DND-41 (cell line): ENCODE data around the gene SORBS1.

Experiments
- EZH2 ChIP-seq: IDR thresholded peaks from 3 replicates; pipeline ENCODE4 v1.6.1; 2012; ENCODE audit warnings: borderline replicate concordance, low read depth, mild to moderate bottlenecking, moderate library complexity, low read length, inconsistent platforms; ENCODE audit not compliant: severe bottlenecking
- TF ChIP-seq, protein P1 (sequence below): IDR thresholded peaks from 2 replicates; pipeline ENCODE4 v1.5.1; 2012; ENCODE audit warnings: borderline replicate concordance, low read length, moderate library complexity, mild to moderate bottlenecking; ENCODE audit not compliant: poor library complexity, severe bottlenecking; ENCODE audit errors: extremely low read depth

DNA sequence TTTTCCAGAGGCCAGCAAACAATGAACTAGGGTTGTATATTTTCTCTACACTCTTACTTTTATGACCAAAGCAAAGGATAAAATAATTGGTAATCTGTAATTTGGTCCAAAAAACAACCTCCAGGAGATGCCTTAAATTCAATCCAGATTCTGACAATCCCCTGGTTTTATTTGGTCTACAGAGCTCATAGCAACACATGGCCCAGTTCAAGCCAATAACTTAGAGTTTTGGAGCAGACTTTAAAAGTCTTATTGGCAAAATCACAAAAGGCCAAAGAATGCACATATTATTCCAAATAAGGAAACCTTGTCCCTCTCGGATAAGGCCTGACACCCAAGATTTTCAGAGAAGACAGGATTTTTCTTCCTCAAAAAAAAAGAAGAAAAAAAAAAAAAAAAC, 51.9 kb downstream of the SORBS1 start:
- TF ChIP-seq, protein P1, sequence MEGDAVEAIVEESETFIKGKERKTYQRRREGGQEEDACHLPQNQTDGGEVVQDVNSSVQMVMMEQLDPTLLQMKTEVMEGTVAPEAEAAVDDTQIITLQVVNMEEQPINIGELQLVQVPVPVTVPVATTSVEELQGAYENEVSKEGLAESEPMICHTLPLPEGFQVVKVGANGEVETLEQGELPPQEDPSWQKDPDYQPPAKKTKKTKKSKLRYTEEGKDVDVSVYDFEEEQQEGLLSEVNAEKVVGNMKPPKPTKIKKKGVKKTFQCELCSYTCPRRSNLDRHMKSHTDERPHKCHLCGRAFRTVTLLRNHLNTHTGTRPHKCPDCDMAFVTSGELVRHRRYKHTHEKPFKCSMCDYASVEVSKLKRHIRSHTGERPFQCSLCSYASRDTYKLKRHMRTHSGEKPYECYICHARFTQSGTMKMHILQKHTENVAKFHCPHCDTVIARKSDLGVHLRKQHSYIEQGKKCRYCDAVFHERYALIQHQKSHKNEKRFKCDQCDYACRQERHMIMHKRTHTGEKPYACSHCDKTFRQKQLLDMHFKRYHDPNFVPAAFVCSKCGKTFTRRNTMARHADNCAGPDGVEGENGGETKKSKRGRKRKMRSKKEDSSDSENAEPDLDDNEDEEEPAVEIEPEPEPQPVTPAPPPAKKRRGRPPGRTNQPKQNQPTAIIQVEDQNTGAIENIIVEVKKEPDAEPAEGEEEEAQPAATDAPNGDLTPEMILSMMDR: no peak
- TF ChIP-seq EZH2: no peak
